GM18507 (cell line): ENCODE data around the gene KCNQ5.

Experiments
- DNase-seq: peaks from one replicate; pipeline ENCODE4 v3.0.0; 2011; ENCODE audit warnings: low read depth; ENCODE audit not compliant: insufficient read length; ENCODE audit errors: extremely low spot score
- FAIRE-seq: peaks from 2 replicates; lab custom pipeline; 2011; peaks lifted over from hg19 to GRCh38; lab: Jason Lieb, UNC

KCNQ5 gene

DNA sequence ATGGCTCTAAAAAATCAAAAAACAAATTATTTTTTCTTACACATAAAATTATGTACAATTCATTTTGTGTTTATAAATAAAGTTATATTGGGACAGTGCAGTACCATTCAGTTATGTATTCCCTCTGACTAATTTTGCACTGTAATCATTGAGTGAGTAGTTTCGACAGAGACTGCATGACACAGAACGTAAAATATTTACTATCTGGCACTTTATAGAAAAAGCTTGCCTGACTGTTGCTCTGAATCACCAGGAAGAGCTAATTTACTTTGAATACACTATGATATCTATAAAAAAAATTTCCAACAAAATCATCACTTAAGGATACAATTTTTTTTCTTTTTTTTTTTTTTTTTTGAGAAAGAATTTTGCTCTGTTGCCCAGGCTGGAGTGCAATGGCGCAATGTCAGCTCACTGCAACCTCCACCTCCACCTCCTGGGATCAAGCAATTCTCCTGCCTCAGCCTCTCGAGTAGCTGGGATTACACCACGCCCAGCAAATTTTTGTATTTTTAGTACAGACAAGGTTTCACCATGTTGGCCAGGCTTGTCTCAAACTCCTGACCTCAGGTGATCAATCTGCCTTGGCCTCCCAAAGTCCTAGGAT, 614.4 kb downstream of the KCNQ5 start:
- DNase-seq (no peak), FAIRE-seq (no peak)

- FAIRE-seq (no peak), DNase-seq (no peak)
These were observed 618.9 kb downstream of the KCNQ5 start for GRCh38 chr6:73240730-73241129.

GRCh38 chr6:73242001-73242400, 620.1 kb downstream of the KCNQ5 start:
- DNase-seq = no peak
- no peak for FAIRE-seq
